ENCODE data around the gene TSEN54. TPM values are rescaled to one million over a fixed set of nuclear protein-coding genes. Genes with fewer than 3 reads are reported as not detected.

The TSEN54 gene
- total and polyA plus RNA-seq, 12 donors: 17.9 to 67.8 (median 26.4) TPM

DNA sequence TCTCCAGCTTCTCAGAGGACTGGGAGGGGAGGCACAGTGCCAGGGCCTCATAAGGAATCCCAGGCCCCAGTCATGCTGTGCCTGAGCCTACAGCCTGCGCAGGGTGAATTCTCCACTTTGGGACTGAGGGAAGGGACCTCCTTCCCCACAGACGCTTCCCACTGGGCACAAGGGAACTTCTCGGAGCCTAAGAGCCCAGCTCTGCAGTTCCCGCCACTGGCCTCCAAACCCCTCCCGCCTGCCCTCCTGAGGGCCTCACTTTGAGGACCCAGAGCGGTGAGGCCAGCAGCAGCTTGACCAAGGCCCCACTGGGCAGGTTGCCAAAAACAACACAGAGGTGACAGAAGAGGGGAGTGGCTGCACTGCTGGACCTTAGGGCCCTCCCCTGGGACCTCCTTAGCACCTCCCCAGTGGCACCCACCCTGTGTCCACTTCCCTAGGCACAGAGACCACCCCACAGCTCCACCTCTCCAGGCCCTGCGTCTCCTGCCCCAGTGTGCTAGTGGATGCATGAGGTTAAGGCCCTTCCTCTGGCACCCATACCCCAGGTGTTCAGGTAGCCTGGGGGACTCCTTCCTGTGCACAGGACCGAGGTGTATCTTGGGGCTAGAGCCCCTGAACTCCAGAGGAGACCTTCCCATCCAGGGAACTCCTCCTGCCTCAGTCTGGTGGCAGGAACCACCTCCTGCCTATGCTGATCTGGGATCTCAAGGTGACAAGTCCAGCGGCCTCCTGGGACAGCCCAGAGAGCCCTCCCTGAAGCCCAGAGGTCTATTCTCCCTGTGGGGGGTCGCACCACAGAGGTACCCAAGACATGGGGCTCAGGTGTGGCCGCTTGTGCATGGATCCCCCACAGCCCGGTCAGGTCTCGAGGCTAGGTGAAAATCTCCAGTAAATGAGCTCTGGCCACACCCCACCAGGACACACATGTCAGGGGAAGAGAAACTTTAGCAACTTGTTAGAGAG, 4.4 kb upstream of the TSEN54 start:
- DNase-seq: peak in 6 of 7 donors; percentile 59 to 75 (median 71)
- H3K27me3 ChIP-seq: no peaks in the 10 kb centered on the region
- peaks cover 26 to 59% of the 10 kb centered on the region in 2 donors for H3K4me1 ChIP-seq (replicated peaks in 1 of 2)
- TF ChIP-seq, protein P1, sequence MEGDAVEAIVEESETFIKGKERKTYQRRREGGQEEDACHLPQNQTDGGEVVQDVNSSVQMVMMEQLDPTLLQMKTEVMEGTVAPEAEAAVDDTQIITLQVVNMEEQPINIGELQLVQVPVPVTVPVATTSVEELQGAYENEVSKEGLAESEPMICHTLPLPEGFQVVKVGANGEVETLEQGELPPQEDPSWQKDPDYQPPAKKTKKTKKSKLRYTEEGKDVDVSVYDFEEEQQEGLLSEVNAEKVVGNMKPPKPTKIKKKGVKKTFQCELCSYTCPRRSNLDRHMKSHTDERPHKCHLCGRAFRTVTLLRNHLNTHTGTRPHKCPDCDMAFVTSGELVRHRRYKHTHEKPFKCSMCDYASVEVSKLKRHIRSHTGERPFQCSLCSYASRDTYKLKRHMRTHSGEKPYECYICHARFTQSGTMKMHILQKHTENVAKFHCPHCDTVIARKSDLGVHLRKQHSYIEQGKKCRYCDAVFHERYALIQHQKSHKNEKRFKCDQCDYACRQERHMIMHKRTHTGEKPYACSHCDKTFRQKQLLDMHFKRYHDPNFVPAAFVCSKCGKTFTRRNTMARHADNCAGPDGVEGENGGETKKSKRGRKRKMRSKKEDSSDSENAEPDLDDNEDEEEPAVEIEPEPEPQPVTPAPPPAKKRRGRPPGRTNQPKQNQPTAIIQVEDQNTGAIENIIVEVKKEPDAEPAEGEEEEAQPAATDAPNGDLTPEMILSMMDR (IDR thresholded peaks at IDR 0.05): no peak
- no peak for TF ChIP-seq POLR2A (IDR thresholded peaks at IDR 0.05)
- H3K36me3 ChIP-seq (replicated peaks in 1 of 2): peaks cover 0 to 12% of the 10 kb centered on the region in 2 donors
- H3K4me3 ChIP-seq: peak overlapping the region in 1 of 4 donors; percentile 28
- H3K9me3 ChIP-seq (replicated peaks in 1 of 3): no peaks in the 10 kb centered on the region
- WGBS, 4 donors: 46 to 57% (median 52%) methylated on average over 8 to 13 of the region's 13 CpGs
- H3K27ac ChIP-seq: peak overlapping the region in 3 of 5 donors; percentile 21 to 93 (median 86)
- intact Hi-C loops (cut with DNase I): loop anchor here in 1 of 2 donors (5.0 to 10.0 kb wide), 2 partner anchors 35 to 187 kb away; no protein-coding TSS in a partner anchor

DNA sequence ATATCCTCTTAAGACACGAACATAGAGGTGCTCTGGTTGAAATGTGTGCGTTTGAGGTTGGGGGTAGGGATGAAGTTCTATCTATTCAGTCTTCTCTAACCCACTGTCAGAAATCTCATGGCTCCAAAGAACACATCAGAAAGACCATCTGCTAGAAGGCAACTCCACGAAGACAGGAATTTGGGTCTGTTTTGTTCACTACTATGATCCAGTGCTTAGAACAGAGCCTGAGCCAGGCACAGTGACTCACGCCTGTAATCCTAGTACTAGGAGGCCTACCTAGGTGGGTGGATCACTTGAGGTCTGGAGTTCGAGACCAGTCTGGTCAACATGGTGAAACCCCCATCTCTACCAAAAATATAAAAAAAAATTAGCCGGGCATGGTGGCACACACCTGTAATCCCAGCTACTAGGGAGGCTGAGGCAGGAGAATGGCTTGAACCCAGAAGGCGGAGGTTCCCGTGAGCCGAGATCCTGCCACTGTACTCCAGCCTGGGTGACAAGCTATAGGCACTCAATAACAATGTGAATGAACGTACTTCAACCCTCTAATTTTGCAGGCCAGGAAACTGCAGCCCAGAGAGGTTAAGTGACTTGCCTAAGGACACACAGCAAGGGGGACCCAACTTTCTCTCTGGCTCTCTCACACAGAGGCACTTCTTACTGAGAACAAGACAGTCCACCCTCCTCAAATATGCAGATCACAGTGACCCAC, 3.2 kb upstream of the TSEN54 start:
- H3K9me3 ChIP-seq (replicated peaks in 1 of 3): no peaks in the 10 kb centered on the region
- H3K4me3 ChIP-seq: peak overlapping the region in 1 of 4 donors; percentile 94
- peak overlapping the region in 2 of 5 donors; percentile 86 to 93 for H3K27ac ChIP-seq

DNA sequence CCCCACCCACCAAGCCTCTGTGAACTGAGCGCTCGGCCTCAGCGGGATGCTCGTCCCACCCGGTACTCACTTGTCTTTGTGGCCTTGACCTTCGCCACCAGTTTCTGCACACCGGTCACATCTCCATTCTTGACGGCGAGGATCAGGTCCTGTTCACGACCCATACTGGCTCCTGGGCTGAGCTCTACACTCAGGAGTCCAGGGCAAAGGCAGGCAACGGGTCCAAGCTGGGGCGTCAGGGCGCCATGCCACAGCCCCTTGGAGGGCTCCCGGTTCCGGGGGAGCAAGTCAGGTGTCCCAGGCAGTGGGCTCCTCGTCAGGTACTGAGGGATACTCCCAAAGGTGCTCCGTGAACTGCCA, 2.7 kb upstream of the TSEN54 start:
- Histone ChIP-seq H3K4me3 (peak overlapping the region in 2 of 4 donors; percentile 74 to 94), H3K27me3 (no peaks in the 10 kb centered on the region), H3K36me3 (replicated peaks in 1 of 2) (peaks cover 0 to 8% of the 10 kb centered on the region in 2 donors), H3K9me3 (replicated peaks in 1 of 3) (no peaks in the 10 kb centered on the region), H3K4me1 (replicated peaks in 1 of 2) (peaks cover 26 to 68% of the 10 kb centered on the region in 2 donors), H3K27ac (peak overlapping the region in 2 of 5 donors; percentile 86 to 93)
- TF ChIP-seq, protein P1 (IDR thresholded peaks at IDR 0.05): no peak
- TF ChIP-seq POLR2A (IDR thresholded peaks at IDR 0.05): no peak
- 44 to 61% (median 49%) methylated on average over 5 to 17 of the region's 17 CpGs for WGBS, 4 donors
- DNase-seq: peak in 2 of 7 donors; percentile 30 to 36
- intact Hi-C loops (cut with DNase I): loop anchor here in 1 of 2 donors (5.0 to 10.0 kb wide), 2 partner anchors 36 to 189 kb away; no protein-coding TSS in a partner anchor

More for the DNA sequence above, 3.2 kb upstream of the TSEN54 start:
- TF ChIP-seq, protein P1 (IDR thresholded peaks at IDR 0.05): no peak
- no peak for TF ChIP-seq POLR2A (IDR thresholded peaks at IDR 0.05)
- DNase-seq: peak in 1 of 7 donors; percentile 26
- Histone ChIP-seq H3K27me3 (no peaks in the 10 kb centered on the region), H3K4me1 (replicated peaks in 1 of 2) (peaks cover 26 to 68% of the 10 kb centered on the region in 2 donors), H3K36me3 (replicated peaks in 1 of 2) (peaks cover 0 to 8% of the 10 kb centered on the region in 2 donors)
- WGBS, 4 donors: 53 to 71% (median 58%) methylated on average over 10 of the region's 10 CpGs
- intact Hi-C loops (cut with DNase I): loop anchor here in 1 of 2 donors (5.0 to 10.0 kb wide), 2 partner anchors 36 to 188 kb away; no protein-coding TSS in a partner anchor
